RWPE2 (cell line): Measurements from ENCODE around the gene CCDC126.

ENCODE experiments used
- ATAC-seq: fragments of 200-7000 bp; cut with Tn5 transposase; 3 replicates; pipeline ENCODE4 v1.9.1; 2021; ENCODE audit warnings: low read depth
- DNase-seq: peaks from one replicate; pipeline ENCODE4 v3.0.0-alpha.2; 2020; ENCODE audit warnings: low spot score
- H3K27ac ChIP-seq: fragments of 450-650 bp; 2 replicates; pipeline ENCODE4 v1.5.1; 2017; ENCODE audit warnings: mild to moderate bottlenecking; ENCODE audit not compliant: poor library complexity, severe bottlenecking
- H3K27me3 ChIP-seq: fragments of 250-450 bp; sonication (Bioruptor Pico); 2 replicates; pipeline ENCODE4 v1.5.1; 2021; ENCODE audit warnings: mild to moderate bottlenecking, moderate library complexity; ENCODE audit not compliant: insufficient read depth, poor library complexity, severe bottlenecking
- H3K36me3 ChIP-seq: fragments of 250-450 bp; sonication (Bioruptor Pico); 2 replicates; pipeline ENCODE4 v1.5.1; 2020; ENCODE audit warnings: low read depth, mild to moderate bottlenecking, moderate library complexity
- H3K4me1 ChIP-seq: fragments of 250-450 bp; sonication (Bioruptor Pico); 2 replicates; pipeline ENCODE4 v1.5.1; 2021; ENCODE audit warnings: mild to moderate bottlenecking, moderate library complexity; ENCODE audit not compliant: insufficient read depth, poor library complexity, severe bottlenecking
- H3K4me3 ChIP-seq: fragments of 250-450 bp; sonication (Bioruptor Pico); 2 replicates; pipeline ENCODE4 v1.5.1; 2021; ENCODE audit warnings: mild to moderate bottlenecking, moderate library complexity; ENCODE audit not compliant: severe bottlenecking
- H3K9me3 ChIP-seq: fragments of 250-450 bp; sonication (Bioruptor Pico); 2 replicates; pipeline ENCODE4 v1.5.1; 2021; ENCODE audit warnings: mild to moderate bottlenecking, moderate library complexity; ENCODE audit not compliant: severe bottlenecking
- CTCF ChIP-seq: fragments of 450-650 bp; IDR thresholded peaks from one replicate; pipeline ENCODE4 v1.5.1; 2017; ENCODE audit warnings: mild to moderate bottlenecking, moderate library complexity; ENCODE audit not compliant: poor library complexity, severe bottlenecking

The CCDC126 gene

GRCh38 chr7:23600236-23600635 lies 3.1 kb downstream of the CCDC126 start:
- H3K4me1 ChIP-seq = peaks cover 7% of the 10 kb centered on the region
- no peak for TF ChIP-seq CTCF
- H3K36me3 ChIP-seq = no peaks in the 10 kb centered on the region
- H3K27ac ChIP-seq = no peak overlapping the region
- ATAC-seq (no peak), DNase-seq (no peak)
- H3K9me3 ChIP-seq = no peaks in the 10 kb centered on the region
- no peaks in the 10 kb centered on the region for H3K27me3 ChIP-seq
- H3K4me3 ChIP-seq = no peak overlapping the region

- H3K27me3 ChIP-seq = no peaks in the 10 kb centered on the region
- H3K36me3 ChIP-seq = no peaks in the 10 kb centered on the region
- H3K9me3 ChIP-seq = no peaks in the 10 kb centered on the region
- H3K4me1 ChIP-seq = peaks cover 3% of the 10 kb centered on the region
- DNase-seq = no peak
- H3K27ac ChIP-seq = no peak overlapping the region
- no peak overlapping the region for H3K4me3 ChIP-seq
- no peak for ATAC-seq
- TF ChIP-seq CTCF = no peak
These were observed 6.6 kb downstream of the CCDC126 start for GRCh38 chr7:23603632-23604295.

- Histone ChIP-seq H3K36me3 (no peaks in the 10 kb centered on the region), H3K4me3 (no peak overlapping the region), H3K4me1 (peaks cover 3% of the 10 kb centered on the region), H3K27ac (no peak overlapping the region), H3K9me3 (no peaks in the 10 kb centered on the region), H3K27me3 (no peaks in the 10 kb centered on the region)
- ATAC-seq (peak; percentile 40; the same call in 1 of the 3 replicates), DNase-seq (no peak)
- no peak for TF ChIP-seq CTCF
These were observed 7.1 kb downstream of the CCDC126 start for GRCh38 chr7:23604296-23604640.

GRCh38 chr7:23607130-23607529 lies 9.9 kb downstream of the CCDC126 start:
- no peaks in the 10 kb centered on the region; the same call in 1 of the 2 replicates for H3K36me3 ChIP-seq
- ATAC-seq = no peak
- DNase-seq = no peak

More at GRCh38 chr7:23607130-23607529, 9.9 kb downstream of the CCDC126 start:
- TF ChIP-seq CTCF = no peak
- H3K4me3 ChIP-seq = no peak overlapping the region
- no peak overlapping the region for H3K27ac ChIP-seq
- H3K27me3 ChIP-seq = no peaks in the 10 kb centered on the region
- H3K9me3 ChIP-seq = no peaks in the 10 kb centered on the region
- peaks cover 3% of the 10 kb centered on the region for H3K4me1 ChIP-seq
